ENCODE data around the gene MAPK12. TPM values are rescaled to one million over a fixed set of nuclear protein-coding genes. Genes with fewer than 3 reads are reported as not detected.

The MAPK12 gene
- total RNA-seq, 2 experiments from 2014 or later: 3.1 to 3.6 TPM

GRCh38 chr22:50296658-50297490 lies 35.4 kb upstream of the MAPK12 start:
- peaks cover 4% of the 10 kb centered on the region for H3K27me3 Mint-ChIP-seq
- peaks cover 4% of the 10 kb centered on the region for H3K36me3 Mint-ChIP-seq
- H3K27ac Mint-ChIP-seq: no peak overlapping the region
- no peak for ATAC-seq (ENCODE audit: low read depth)
- POLR2A ChIA-PET: interaction anchor here (0.6 to 1.5 kb wide), 2 partner anchors 45 to 257 kb away, joined by 3 to 4 read pairs; no protein-coding TSS in a partner anchor
- no peak overlapping the region for H3K4me3 Mint-ChIP-seq
- no peaks in the 10 kb centered on the region for H3K9me3 Mint-ChIP-seq
- no peak for DNase-seq
- peaks cover 12% of the 10 kb centered on the region for H3K4me1 Mint-ChIP-seq

DNA sequence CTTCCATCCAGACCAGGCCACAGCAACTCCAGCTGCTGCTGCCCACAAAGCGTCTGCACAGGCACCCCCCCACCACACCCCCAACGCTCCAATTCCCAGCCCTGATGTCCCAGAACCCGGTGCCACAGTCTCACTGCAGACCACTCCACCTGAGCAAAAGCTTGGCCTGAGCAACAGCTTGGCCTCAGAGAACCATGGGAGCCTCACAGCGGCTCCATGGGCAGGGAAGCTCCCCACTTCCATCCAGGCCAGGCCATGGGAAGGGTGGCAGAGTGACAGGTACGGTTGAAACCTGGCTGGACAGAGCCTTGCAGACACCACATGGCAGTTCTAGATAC lies 32.8 kb upstream of the MAPK12 start:
- peaks cover 16% of the 10 kb centered on the region for H3K4me1 Mint-ChIP-seq
- no peaks in the 10 kb centered on the region for H3K9me3 Mint-ChIP-seq
- H3K4me3 Mint-ChIP-seq: peak overlapping the region; percentile 71
- DNase-seq: no peak
- peaks cover 4% of the 10 kb centered on the region for H3K27me3 Mint-ChIP-seq
- H3K27ac Mint-ChIP-seq: peak overlapping the region; percentile 78
- no peak for ATAC-seq (ENCODE audit: low read depth)
- H3K36me3 Mint-ChIP-seq: peaks cover 2% of the 10 kb centered on the region
- POLR2A ChIA-PET: interaction anchor here (0.5 to 3.7 kb wide), 9 partner anchors 11 to 288 kb away, joined by 3 to 51 read pairs (median 4); partner anchors contain the start of genes CHKB, DENND6B and PLXNB2

GRCh38 chr22:50293441-50294318 lies 32.2 kb upstream of the MAPK12 start:
- POLR2A ChIA-PET: interaction anchor here (0.5 to 3.7 kb wide), 13 partner anchors 11 to 289 kb away, joined by 3 to 51 read pairs (median 4); partner anchors contain the start of genes CHKB, DENND6B, HDAC10 and PLXNB2
- Mint-ChIP-seq H3K27me3 (peaks cover under 1% of the 10 kb centered on the region), H3K27ac (peak overlapping the region; percentile 78), H3K4me1 (peaks cover 16% of the 10 kb centered on the region), H3K9me3 (no peaks in the 10 kb centered on the region), H3K36me3 (peaks cover 2% of the 10 kb centered on the region), H3K4me3 (peak overlapping the region; percentile 71)
- peak; percentile 64 for DNase-seq
- peak; percentile 58 for ATAC-seq (ENCODE audit: low read depth)

DNA sequence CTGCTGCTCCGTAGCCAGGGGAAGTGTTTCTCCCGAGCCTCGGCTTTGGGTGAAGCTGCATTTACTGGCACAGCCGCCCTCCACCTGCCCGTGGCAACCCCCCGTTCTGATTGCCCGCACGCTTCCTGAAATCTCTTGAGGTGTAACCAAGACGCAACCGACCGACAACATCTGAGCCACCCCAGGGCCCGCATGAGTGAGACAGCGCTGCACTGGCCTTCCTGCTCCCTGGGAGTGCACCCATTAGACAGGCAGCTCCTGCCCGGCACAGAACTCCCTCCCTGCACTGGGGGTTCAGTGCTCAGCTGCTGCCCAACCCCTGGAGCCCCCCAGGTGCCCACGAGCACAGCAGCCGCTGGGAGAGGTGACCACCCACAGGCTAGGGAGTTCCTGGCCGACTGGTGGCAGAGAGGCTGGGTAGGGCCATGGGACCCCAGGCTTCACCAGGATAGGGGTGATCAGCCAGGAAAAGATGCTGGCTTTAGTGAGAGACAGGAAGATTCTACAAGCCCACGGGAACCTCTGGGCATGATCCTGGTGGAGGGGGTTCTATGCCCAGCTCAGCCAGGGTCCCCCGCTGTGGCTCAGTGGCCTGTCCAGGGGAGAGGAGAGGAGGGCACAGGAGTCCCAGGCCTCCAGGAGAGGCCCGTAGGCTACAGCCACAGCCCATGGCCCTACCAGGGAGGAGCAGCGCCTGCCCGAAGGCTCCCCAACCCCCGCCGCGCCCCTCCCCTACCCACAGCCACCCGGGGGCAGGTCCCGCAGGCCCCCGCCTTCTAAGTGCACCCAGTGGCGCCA lies 31.4 kb upstream of the MAPK12 start:
- ATAC-seq (ENCODE audit: low read depth) (peak; percentile 40), DNase-seq (peak; percentile 58)
- peaks cover 16% of the 10 kb centered on the region for H3K4me1 Mint-ChIP-seq
- POLR2A ChIA-PET: interaction anchor here (0.6 to 3.7 kb wide), 8 partner anchors 12 to 67 kb away, joined by 3 to 51 read pairs (median 5); partner anchors contain the start of genes DENND6B, HDAC10 and PLXNB2
- H3K36me3 Mint-ChIP-seq: peaks cover 2% of the 10 kb centered on the region
- H3K27ac Mint-ChIP-seq: peak overlapping the region; percentile 81
- peak overlapping the region; percentile 80 for H3K4me3 Mint-ChIP-seq
- no peaks in the 10 kb centered on the region for H3K27me3 Mint-ChIP-seq
- no peaks in the 10 kb centered on the region for H3K9me3 Mint-ChIP-seq

GRCh38 chr22:50289942-50290630 lies 28.6 kb upstream of the MAPK12 start:
- DNase-seq (no peak), ATAC-seq (ENCODE audit: low read depth) (no peak)
- Mint-ChIP-seq H3K9me3 (no peaks in the 10 kb centered on the region), H3K27me3 (no peaks in the 10 kb centered on the region), H3K4me1 (peaks cover 16% of the 10 kb centered on the region), H3K4me3 (no peak overlapping the region), H3K36me3 (peaks cover 2% of the 10 kb centered on the region), H3K27ac (no peak overlapping the region)
- POLR2A ChIA-PET: interaction anchor here (1.2 kb wide), 1 partner anchor 24 kb away, joined by 3 read pairs; no protein-coding TSS in a partner anchor

- H3K4me3 Mint-ChIP-seq: no peak overlapping the region
- no peaks in the 10 kb centered on the region for H3K27me3 Mint-ChIP-seq
- DNase-seq (no peak), ATAC-seq (ENCODE audit: low read depth) (no peak)
- peaks cover 2% of the 10 kb centered on the region for H3K36me3 Mint-ChIP-seq
- POLR2A ChIA-PET: interaction anchor here (1.4 kb wide), 1 partner anchor 25 kb away, joined by 3 read pairs; no protein-coding TSS in a partner anchor
- peaks cover 16% of the 10 kb centered on the region for H3K4me1 Mint-ChIP-seq
- no peaks in the 10 kb centered on the region for H3K9me3 Mint-ChIP-seq
- no peak overlapping the region for H3K27ac Mint-ChIP-seq
These were observed 27.9 kb upstream of the MAPK12 start for GRCh38 chr22:50289151-50289941.

DNA sequence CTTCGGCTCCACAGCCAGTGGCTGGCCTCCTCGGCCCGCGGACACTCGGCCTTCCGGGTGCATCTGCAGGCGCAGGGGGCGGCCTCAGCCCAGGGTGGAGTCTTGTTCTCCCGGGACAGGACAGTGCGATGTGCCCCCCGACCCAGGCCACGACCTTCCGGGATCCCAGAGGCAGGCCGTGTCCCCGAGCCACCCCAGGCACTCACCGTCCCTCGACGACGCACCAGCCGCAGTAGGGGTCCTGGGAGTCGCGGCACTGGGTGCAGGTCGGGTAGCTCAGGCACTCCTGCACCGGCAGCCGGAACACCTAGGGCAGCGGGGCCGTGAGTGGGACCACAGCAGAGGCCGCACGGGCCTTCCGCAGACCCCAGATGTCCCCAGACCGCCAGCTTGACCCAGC lies 26.2 kb upstream of the MAPK12 start:
- Mint-ChIP-seq H3K27me3 (no peaks in the 10 kb centered on the region), H3K4me1 (peaks cover 11% of the 10 kb centered on the region), H3K4me3 (no peak overlapping the region), H3K36me3 (peaks cover 2% of the 10 kb centered on the region), H3K27ac (no peak overlapping the region), H3K9me3 (no peaks in the 10 kb centered on the region)
- ATAC-seq (ENCODE audit: low read depth): no peak
- POLR2A ChIA-PET: interaction anchor here (1.4 kb wide), 1 partner anchor 27 kb away, joined by 3 read pairs; no protein-coding TSS in a partner anchor
- no peak for DNase-seq

DNA sequence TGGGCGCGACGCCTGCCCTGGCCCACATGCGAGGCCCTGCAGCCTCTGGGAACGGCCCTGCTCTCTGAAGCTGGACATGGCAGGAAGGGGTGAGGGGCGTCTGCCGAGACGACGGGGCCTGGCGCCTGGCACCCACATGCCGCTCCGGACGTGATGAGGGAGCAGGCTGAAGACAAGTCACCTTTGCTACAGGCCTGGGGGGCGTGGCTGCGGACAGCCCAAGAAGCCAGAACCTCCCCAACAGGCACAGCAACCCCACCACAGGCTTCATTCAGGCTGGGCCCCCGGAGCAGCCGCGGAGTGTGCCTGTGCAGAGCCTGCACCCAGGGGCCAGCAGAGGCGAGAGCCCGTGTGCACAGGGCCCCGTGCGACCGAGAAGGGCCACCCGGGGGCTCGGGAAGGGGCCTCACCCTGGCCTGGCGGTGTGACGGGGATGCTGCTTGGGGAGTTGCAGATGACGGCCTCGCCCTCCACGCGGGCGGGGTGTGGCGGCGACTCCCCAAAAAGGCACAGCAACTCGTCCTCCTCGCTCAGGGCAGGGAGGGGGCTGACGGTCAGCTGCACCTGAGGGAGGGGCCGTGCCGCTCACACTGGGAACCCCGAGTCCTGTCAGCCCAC lies 25.3 kb upstream of the MAPK12 start:
- ATAC-seq (ENCODE audit: low read depth) (no peak), DNase-seq (no peak)
- Mint-ChIP-seq H3K4me3 (no peak overlapping the region), H3K9me3 (no peaks in the 10 kb centered on the region), H3K4me1 (peaks cover 3% of the 10 kb centered on the region), H3K36me3 (no peaks in the 10 kb centered on the region), H3K27ac (no peak overlapping the region), H3K27me3 (no peaks in the 10 kb centered on the region)
- POLR2A ChIA-PET: no interaction called here

- ATAC-seq (ENCODE audit: low read depth): no peak
- H3K4me3 Mint-ChIP-seq: no peak overlapping the region
- no peak overlapping the region for H3K27ac Mint-ChIP-seq
- H3K4me1 Mint-ChIP-seq: no peaks in the 10 kb centered on the region
- POLR2A ChIA-PET: no interaction called here
- no peaks in the 10 kb centered on the region for H3K36me3 Mint-ChIP-seq
- no peak for DNase-seq
- no peaks in the 10 kb centered on the region for H3K27me3 Mint-ChIP-seq
- no peaks in the 10 kb centered on the region for H3K9me3 Mint-ChIP-seq
These were observed 24.8 kb upstream of the MAPK12 start for GRCh38 chr22:50286275-50286674.

GRCh38 chr22:50285568-50286229 lies 24.2 kb upstream of the MAPK12 start:
- Mint-ChIP-seq H3K27ac (no peak overlapping the region), H3K4me3 (no peak overlapping the region), H3K4me1 (no peaks in the 10 kb centered on the region), H3K27me3 (no peaks in the 10 kb centered on the region), H3K36me3 (no peaks in the 10 kb centered on the region), H3K9me3 (no peaks in the 10 kb centered on the region)
- POLR2A ChIA-PET: no interaction called here
- DNase-seq (no peak), ATAC-seq (ENCODE audit: low read depth) (no peak)

DNA sequence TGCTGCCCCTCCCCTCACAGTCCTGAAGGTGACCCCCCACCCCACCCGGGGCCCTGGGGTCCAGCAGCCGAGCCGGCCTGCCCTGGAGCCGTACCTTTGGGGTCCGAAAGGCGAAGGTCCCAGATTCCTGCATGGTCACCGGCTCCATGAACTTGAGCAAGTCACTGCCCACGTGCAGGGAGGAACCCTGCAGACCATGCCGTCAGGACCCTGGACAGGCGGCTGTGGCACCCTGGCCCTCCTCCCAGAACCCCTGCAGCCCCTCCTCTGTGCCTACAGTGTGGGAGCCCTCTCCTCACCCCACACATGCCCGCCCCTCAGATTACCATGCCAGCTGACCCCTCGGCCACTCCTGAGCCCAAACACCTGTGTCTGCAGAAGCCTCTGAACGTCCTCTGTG lies 23.0 kb upstream of the MAPK12 start:
- no peak for ATAC-seq (ENCODE audit: low read depth)
- Mint-ChIP-seq H3K9me3 (no peaks in the 10 kb centered on the region), H3K36me3 (no peaks in the 10 kb centered on the region), H3K27me3 (no peaks in the 10 kb centered on the region), H3K4me3 (no peak overlapping the region), H3K4me1 (no peaks in the 10 kb centered on the region), H3K27ac (no peak overlapping the region)
- POLR2A ChIA-PET: no interaction called here
- no peak for DNase-seq

Data from activated naive CD8-positive, alpha-beta T cell treated with anti-CD3 and anti-CD28 coated beads, Interleukin-2, amount 10 ng/mL, durations not matched to agents 7 days and 5 days (primary cell).